SJSA1 (cell line): ENCODE data around the gene IDUA. TPM values are rescaled to one million over a fixed set of nuclear protein-coding genes. Genes with fewer than 3 reads are reported as not detected.
"Not testable (repeated sequence)": the region's sequence is repeated elsewhere in the genome, so short reads cannot be mapped to it uniquely, and the experiment has no call there.

ENCODE experiments used
- DNase-seq, 2 experiments: peaks; one replicate each; pipeline ENCODE4 v3.0.0-alpha.2; 2015 to 2020; ENCODE audit warnings: low spot score in 2 of 2, low read depth in 1 of 2
- H3K27ac ChIP-seq: fragments of 250-450 bp; sonication (Bioruptor Pico); 2 replicates; pipeline ENCODE4 v1.5.1; 2020; ENCODE audit warnings: mild to moderate bottlenecking, moderate library complexity
- H3K27me3 ChIP-seq: fragments of 250-450 bp; sonication (Bioruptor Pico); replicated peaks from 2 replicates; pipeline ENCODE4 v1.5.1; 2020; ENCODE audit warnings: mild to moderate bottlenecking, moderate library complexity
- H3K36me3 ChIP-seq: fragments of 250-450 bp; sonication (Bioruptor Pico); 2 replicates; pipeline ENCODE4 v1.5.1; 2020; ENCODE audit warnings: mild to moderate bottlenecking
- H3K4me1 ChIP-seq: fragments of 250-450 bp; sonication (Bioruptor Pico); replicated peaks from 2 replicates; pipeline ENCODE4 v1.6.1; 2021; ENCODE audit warnings: mild to moderate bottlenecking
- H3K4me3 ChIP-seq: fragments of 250-450 bp; sonication (Bioruptor Pico); 2 replicates; pipeline ENCODE4 v1.5.1; 2020; ENCODE audit warnings: mild to moderate bottlenecking
- H3K9me3 ChIP-seq: fragments of 250-450 bp; sonication (Bioruptor Pico); replicated peaks from 2 replicates; pipeline ENCODE4 v1.5.1; 2020; ENCODE audit warnings: mild to moderate bottlenecking
- total RNA-seq: library from RNA; depleted of rRNA; stranded (reverse); fragments of >200 nt; shearing (Covaris generic); gene quantifications from 2 replicates; pipeline ENCODE4 v1.2.3, GENCODE V29; 2014; rRNA removed

The IDUA gene
- total RNA-seq, 1 experiment from 2014 or later, result 2.4 TPM

DNA sequence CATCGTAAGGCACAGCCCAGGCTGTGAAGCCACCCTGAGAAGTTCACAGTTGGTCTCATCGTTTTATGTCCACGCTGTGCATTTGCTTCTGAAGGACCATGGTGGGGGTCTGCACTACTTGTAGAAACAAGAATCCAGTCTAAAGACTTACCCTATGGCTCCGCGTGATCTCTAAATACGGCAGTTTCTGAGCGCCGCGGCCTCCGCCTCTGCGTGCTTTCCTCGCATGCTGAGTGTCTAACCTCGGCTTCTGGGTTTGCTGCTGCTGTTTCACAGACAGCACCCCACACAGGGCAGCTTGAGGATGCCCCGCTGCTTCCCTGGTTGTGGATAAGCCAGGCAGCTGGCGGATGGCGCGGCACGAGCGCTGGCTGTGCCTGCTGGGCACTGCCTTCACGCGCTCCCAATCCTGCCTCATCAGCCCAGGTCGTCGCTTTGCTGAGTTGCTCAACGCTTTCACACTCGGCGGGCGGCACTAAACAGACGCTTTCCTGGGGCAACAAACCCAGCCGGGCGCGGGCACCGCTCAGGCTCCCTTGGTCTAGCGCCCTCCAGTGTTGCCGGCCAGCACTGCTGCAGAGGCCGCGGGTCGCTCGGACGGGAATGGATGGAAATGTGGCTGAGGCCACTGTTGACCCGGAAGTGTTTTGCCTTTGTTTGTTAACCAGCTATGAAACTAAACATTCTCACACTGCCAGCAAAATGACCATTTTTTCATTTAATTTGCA, 63.8 kb downstream of the IDUA start:
- peaks cover 12% of the 10 kb centered on the region for H3K4me1 ChIP-seq
- H3K9me3 ChIP-seq, result no peaks in the 10 kb centered on the region
- no peak overlapping the region for H3K4me3 ChIP-seq
- DNase-seq, result no peak
- H3K36me3 ChIP-seq, result no peaks in the 10 kb centered on the region
- 0 out of 2 replicates have a peak, but pooled peaks cover 3% of the 10 kb centered on the region for H3K27me3 ChIP-seq
- H3K27ac ChIP-seq, result no peak overlapping the region

DNA sequence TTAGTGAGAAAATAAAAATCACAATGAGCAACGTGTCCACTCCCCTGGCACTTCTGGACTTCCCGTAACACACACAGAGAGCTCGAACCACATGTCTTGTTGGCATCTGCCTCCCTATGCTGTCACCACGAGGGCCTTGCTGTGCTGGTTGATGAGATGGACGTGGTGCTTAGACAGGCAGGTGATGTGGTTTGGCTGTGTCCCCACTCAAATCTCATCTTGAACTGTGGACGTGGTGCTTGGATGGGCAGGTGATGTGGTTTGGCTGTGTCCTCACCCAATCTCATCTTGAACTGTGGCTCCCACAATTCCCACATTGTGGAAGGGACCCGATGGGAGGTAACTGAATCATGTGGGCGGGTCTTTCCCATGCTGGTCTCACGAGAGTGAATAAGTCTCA, 64.6 kb downstream of the IDUA start:
- no peak for DNase-seq
- no peaks in the 10 kb centered on the region for H3K36me3 ChIP-seq
- H3K4me3 ChIP-seq, result no peak overlapping the region
- no peak overlapping the region for H3K27ac ChIP-seq
- H3K4me1 ChIP-seq, result peaks cover 12% of the 10 kb centered on the region
- H3K9me3 ChIP-seq, result no peaks in the 10 kb centered on the region
- 0 out of 2 replicates have a peak, but pooled peaks cover 3% of the 10 kb centered on the region for H3K27me3 ChIP-seq

DNA sequence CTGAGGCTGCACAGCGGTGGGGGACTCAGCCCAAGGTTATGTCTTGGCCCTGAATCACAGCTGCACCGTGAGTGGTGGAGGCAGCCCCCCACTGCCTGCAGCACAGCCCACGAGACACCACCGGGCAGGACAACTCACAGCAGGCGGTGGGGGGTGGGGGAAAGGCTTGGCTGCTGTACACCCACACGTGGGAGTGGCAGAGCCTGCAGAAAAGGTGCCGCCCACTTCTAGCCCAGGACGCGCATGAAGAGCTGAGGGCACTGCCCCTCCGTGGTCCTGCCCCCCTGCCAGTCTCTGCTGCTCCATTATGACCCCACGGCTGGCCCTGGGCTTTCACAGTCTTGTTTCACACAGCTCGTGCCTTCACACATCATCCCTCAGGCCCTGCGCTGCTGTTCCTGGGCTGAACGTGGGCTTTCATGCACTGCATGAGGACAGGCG, 65.4 kb downstream of the IDUA start:
- Histone ChIP-seq H3K4me1 (peaks cover 7% of the 10 kb centered on the region), H3K36me3 (no peaks in the 10 kb centered on the region)
- DNase-seq, result no peak

DNA sequence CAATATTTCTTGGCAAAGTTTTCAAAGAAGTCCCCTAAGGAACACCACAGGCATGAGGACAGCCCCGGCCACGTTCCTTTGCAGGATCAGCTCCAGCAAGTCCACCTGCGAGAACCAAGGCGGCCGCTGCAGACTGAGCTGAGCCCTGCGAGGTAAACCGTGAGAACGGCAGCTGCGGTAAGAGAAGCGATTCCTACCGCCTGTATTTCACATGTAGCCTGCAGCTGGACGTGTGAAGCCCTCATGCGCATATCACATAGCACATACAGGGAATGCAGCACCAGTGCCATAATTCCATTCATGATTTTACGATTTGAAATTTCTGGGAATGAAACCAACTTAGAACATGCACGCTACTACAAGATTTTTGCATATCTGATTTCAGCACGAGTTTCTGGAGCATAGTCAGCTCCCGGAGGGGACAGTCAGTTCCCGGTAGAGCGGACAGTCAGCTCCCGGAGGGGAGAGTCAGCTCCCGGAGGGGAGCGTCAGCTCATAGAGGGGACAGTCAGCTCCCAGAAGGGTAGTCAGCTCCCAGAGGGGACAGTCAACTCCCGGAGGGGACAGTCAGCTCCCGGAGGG, 66.3 kb downstream of the IDUA start:
- no peaks in the 10 kb centered on the region for H3K9me3 ChIP-seq
- DNase-seq, result no peak
- H3K27ac ChIP-seq, result no peak overlapping the region
- no peaks in the 10 kb centered on the region for H3K4me1 ChIP-seq
- 0 out of 2 replicates have a peak, but pooled peaks cover 3% of the 10 kb centered on the region for H3K27me3 ChIP-seq
- H3K4me3 ChIP-seq, result no peak overlapping the region
- H3K36me3 ChIP-seq, result no peaks in the 10 kb centered on the region

More for the DNA sequence above, 65.4 kb downstream of the IDUA start:
- no peak overlapping the region for H3K27ac ChIP-seq
- H3K9me3 ChIP-seq, result no peaks in the 10 kb centered on the region
- no peak overlapping the region for H3K4me3 ChIP-seq
- 0 out of 2 replicates have a peak, but pooled peaks cover 3% of the 10 kb centered on the region for H3K27me3 ChIP-seq

DNA sequence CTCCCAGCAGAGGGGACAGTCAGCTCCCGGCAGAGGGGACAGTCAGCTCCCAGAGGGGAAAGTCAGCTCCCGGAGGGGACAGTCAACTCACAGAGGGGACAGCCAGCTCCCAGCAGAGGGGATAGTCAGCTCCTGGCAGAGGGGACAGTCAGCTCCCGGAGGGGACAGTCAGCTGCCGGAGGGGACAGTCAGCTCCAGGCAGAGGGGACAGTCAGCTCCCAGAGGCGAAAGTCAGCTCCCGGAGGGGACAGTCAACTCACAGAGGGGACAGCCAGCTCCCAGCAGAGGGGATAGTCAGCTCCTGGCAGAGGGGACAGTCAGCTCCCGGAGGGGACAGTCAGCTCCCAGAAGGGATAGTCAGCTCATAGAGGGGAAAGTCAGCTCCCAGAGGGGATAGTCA, 67.0 kb downstream of the IDUA start:
- not testable (repeated sequence) for H3K36me3 ChIP-seq, H3K4me3 ChIP-seq, H3K9me3 ChIP-seq, H3K27me3 ChIP-seq, H3K27ac ChIP-seq, H3K4me1 ChIP-seq, DNase-seq

Other genes with a start within 250 kb of the IDUA start
- gene CPLX1, start 160.9 kb upstream of the IDUA start, total RNA-seq, result not detected in 2 replicates
- 36.9 and 44.4 TPM in 2 replicates for gene GAK, start 54.7 kb upstream of the IDUA start, total RNA-seq
- gene TMEM175, start 54.6 kb upstream of the IDUA start, total RNA-seq, result 8.8 and 13.1 TPM in 2 replicates
- 2.4 and 4.2 TPM in 2 replicates for gene DGKQ, start 13.5 kb upstream of the IDUA start, total RNA-seq
- not detected in 2 replicates for gene SLC26A1, start 6.4 kb downstream of the IDUA start, total RNA-seq
- gene FGFRL1, start 24.6 kb downstream of the IDUA start, total RNA-seq, result 12.9 and 21.5 TPM in 2 replicates
- not detected in 2 replicates for gene RNF212, start 126.5 kb downstream of the IDUA start, total RNA-seq
- gene SPON2, start 185.5 kb downstream of the IDUA start, total RNA-seq, result 0.16 TPM in 1 of 2 replicates, not detected in the other